GM10266 (cell line): ENCODE data around the gene GPR119.
"Not testable (repeated sequence)": the region's sequence is repeated elsewhere in the genome, so short reads cannot be mapped to it uniquely, and the experiment has no call there.

Experiments
- DNase-seq: peaks from one replicate; pipeline ENCODE4 v3.0.0; 2012; ENCODE audit errors: extremely low spot score
- TF ChIP-seq, protein P1 (sequence below): IDR thresholded peaks from 2 replicates; pipeline ENCODE4 v1.5.1; 2012; ENCODE audit warnings: mild to moderate bottlenecking, low read depth; ENCODE audit not compliant: control insufficient read depth, insufficient read depth; ENCODE audit errors: missing control alignments

GPR119 gene

DNA sequence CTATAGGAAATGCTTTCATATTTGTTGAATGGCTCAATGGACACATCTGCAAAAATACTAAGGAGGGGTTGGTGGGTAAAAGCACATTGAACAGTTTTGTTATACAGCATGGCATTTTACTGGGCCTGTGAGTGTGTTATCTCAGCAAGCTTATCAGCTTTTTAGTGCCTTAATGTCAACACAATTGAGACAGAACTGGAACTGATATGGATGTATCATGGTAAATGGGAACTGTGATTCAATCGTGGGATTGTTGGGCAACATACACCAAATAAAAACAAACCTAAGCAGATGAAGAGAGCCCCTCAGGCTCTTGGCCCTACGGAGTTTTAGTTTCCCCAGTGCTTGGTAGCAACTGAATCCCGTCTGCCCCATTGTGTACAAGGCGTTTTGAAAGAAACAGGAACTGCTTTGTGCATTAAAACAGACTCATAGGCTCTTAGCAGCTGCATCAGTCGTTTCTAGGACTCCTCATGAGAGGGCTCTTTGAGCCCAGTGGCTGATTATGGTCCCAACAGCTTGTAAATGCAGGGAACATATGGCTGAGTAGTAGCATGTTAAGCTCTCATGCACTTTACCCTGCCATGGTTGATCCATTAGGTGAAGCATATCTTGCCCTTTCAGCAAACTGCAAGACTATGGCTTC, 7.3 kb downstream of the GPR119 start:
- TF ChIP-seq, protein P1, sequence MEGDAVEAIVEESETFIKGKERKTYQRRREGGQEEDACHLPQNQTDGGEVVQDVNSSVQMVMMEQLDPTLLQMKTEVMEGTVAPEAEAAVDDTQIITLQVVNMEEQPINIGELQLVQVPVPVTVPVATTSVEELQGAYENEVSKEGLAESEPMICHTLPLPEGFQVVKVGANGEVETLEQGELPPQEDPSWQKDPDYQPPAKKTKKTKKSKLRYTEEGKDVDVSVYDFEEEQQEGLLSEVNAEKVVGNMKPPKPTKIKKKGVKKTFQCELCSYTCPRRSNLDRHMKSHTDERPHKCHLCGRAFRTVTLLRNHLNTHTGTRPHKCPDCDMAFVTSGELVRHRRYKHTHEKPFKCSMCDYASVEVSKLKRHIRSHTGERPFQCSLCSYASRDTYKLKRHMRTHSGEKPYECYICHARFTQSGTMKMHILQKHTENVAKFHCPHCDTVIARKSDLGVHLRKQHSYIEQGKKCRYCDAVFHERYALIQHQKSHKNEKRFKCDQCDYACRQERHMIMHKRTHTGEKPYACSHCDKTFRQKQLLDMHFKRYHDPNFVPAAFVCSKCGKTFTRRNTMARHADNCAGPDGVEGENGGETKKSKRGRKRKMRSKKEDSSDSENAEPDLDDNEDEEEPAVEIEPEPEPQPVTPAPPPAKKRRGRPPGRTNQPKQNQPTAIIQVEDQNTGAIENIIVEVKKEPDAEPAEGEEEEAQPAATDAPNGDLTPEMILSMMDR = no peak
- DNase-seq = no peak

DNA sequence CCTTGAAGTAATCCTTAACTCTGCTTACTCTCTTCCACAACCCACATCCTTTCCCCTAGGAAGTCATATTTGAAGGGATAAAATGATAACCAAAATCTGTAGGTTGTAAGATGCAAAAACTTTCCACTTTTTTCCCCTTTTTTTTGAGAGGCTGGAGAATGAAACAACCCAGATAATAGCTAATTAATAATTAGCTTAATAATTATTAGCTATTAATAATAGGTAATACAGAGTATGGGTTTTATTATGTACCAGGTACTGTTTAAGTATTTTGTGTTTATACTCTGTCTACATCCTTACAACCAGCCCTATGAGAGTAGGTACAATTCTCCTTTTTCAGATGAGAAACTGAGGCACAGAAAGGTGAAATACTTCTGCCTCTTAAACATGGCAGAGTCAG, 9.4 kb downstream of the GPR119 start:
- no peak for DNase-seq
- TF ChIP-seq, protein P1 = no peak

DNA sequence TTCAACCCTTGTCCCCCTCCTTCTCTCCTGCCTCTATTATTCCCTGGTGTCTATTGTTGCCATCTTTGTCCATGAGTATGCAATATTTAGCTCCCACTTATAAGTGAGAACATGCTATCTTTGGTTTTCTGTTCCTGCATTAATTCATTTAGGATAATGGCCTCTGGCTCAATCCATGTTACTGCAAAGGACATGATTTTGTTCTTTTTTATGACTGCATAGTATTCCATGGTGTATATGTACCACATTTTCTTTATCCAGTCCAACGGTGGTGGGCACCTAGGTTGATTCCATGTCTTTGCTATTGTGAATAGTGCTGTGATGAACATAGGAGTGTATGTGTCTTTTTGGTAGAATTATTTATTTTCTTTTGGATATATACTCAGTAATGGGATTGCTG, 33.4 kb downstream of the GPR119 start:
- not testable (repeated sequence) for DNase-seq

DNA sequence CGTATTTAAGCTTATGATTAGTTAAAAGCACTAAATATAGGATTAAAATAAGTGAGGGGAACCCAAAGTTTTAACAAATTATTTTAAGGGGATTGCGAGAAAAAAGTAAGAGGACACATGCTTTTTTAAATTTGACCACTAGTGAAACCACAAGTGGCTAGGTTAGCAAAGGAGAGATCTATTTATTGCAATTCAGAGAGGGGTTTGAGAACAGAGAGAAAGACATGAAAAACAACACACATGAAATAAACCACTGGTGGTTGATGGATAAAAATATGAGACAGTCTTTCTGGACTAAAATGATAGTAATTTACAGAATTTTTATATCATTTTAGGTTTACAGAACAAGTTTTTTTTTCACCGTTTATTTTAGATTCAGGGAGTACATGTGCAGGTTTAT, 33.9 kb downstream of the GPR119 start:
- DNase-seq = no peak
- TF ChIP-seq, protein P1 = no peak

DNA sequence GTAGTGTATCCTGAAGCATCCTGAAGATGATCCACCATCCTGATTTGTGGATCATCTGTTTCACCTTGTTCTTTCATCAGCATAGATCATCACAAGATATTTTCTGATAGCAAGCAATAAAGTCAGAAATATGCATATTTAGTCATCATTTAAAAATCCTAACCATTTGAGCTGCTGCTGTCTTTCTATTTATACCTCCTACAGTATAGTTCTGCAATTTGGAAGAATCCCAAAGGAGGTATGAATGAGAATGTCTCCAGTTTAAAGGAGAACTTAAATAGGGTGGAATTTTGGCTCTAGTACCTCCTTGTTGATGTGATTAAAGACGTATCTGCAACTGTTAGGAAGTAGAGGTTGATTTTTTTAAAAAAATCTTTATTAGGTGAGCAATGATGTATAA, 38.2 kb downstream of the GPR119 start:
- DNase-seq = no peak

DNA sequence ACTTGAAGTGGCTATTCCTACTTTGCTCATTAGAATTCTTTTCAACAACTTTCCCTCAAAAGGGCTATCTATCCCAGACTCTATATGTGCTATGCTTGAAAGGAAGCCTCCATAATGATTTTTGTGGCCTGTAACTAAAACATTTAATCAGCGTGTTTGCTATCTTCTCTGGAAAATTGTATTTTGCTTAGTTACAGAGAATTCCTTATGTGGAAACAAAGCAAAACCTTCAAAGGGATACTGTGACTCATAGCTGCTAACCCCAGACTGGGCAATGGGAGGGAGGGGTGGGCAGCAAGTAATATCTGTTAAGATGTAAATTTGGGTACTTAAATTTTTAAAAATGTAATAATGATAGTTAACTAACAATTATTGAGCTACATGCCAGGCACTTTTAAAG, 42.1 kb downstream of the GPR119 start:
- DNase-seq = no peak
- TF ChIP-seq, protein P1 = no peak

More for the DNA sequence above, 38.2 kb downstream of the GPR119 start:
- TF ChIP-seq, protein P1 = no peak

DNA sequence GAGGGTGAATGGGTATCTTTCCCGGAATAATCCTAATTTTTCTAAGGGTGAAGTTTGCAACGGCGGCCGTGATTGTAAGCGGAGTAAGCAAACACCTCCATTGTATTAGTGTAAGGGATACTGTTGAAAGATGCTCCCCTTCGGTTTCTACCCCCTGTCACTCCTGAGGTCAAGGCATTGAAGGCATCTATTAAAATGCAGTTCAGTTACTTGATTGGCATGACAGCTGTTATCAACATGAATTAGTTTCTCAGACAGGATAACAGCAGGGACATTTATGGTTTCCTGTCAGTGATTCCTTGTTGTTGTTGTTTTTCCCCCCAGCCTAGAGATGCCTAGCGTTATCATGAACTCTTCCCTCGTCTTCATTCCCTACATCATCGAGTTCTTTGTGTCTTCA, 45.2 kb downstream of the GPR119 start:
- no peak for DNase-seq
- TF ChIP-seq, protein P1 = no peak
